ENCODE results near the gene AIFM2.
"Not testable (repeated sequence)": the region's sequence is repeated elsewhere in the genome, so short reads cannot be mapped to it uniquely, and the experiment has no call there.

Gene AIFM2

GRCh38 chr10:70145666-70146488 is 13.3 kb upstream of the AIFM2 start:
- DNase-seq = no peak

GRCh38 chr10:70145166-70145665 is 12.6 kb upstream of the AIFM2 start:
- DNase-seq = no peak

GRCh38 chr10:70144372-70145110 is 11.9 kb upstream of the AIFM2 start:
- DNase-seq = no peak

GRCh38 chr10:70142555-70142954 is 9.9 kb upstream of the AIFM2 start:
- DNase-seq = no peak

- DNase-seq = no peak
These were observed 7.7 kb upstream of the AIFM2 start for GRCh38 chr10:70140297-70140696.

- no peak for DNase-seq
These were observed 7.3 kb upstream of the AIFM2 start for GRCh38 chr10:70139997-70140250.

- no peak for DNase-seq
These were observed 6.7 kb upstream of the AIFM2 start for GRCh38 chr10:70139151-70139996.

- DNase-seq = no peak
These were observed 5.6 kb upstream of the AIFM2 start for GRCh38 chr10:70137927-70138883.

GRCh38 chr10:70137135-70137534 is 4.5 kb upstream of the AIFM2 start:
- DNase-seq = no peak

- DNase-seq = no peak
These were observed 3.1 kb upstream of the AIFM2 start for GRCh38 chr10:70135684-70136083.

- DNase-seq = no peak
These were observed 2.4 kb upstream of the AIFM2 start for GRCh38 chr10:70135046-70135445.

- DNase-seq = no peak
These were observed 1.1 kb downstream of the AIFM2 start for GRCh38 chr10:70131560-70131937.

GRCh38 chr10:70130878-70131559 is 1.6 kb downstream of the AIFM2 start:
- DNase-seq = no peak

GRCh38 chr10:70126700-70127395 is 5.8 kb downstream of the AIFM2 start:
- DNase-seq = no peak

- DNase-seq = no peak
These were observed 6.6 kb downstream of the AIFM2 start for GRCh38 chr10:70125918-70126552.

- DNase-seq = no peak
These were observed 7.7 kb downstream of the AIFM2 start for GRCh38 chr10:70124918-70125317.

GRCh38 chr10:70124415-70124814 is 8.2 kb downstream of the AIFM2 start:
- no peak for DNase-seq

- DNase-seq = no peak
These were observed 8.8 kb downstream of the AIFM2 start for GRCh38 chr10:70123817-70124216.

GRCh38 chr10:70123166-70123565 is 9.5 kb downstream of the AIFM2 start:
- DNase-seq = not testable (repeated sequence)

- no peak for DNase-seq
These were observed 9.9 kb downstream of the AIFM2 start for GRCh38 chr10:70122742-70123141.

Measured in amniotic stem cell (primary cell).